ENCODE data around the gene PDZRN4.
"Not testable (repeated sequence)": the region's sequence is repeated elsewhere in the genome, so short reads cannot be mapped to it uniquely, and the experiment has no call there.

PDZRN4 gene

DNA sequence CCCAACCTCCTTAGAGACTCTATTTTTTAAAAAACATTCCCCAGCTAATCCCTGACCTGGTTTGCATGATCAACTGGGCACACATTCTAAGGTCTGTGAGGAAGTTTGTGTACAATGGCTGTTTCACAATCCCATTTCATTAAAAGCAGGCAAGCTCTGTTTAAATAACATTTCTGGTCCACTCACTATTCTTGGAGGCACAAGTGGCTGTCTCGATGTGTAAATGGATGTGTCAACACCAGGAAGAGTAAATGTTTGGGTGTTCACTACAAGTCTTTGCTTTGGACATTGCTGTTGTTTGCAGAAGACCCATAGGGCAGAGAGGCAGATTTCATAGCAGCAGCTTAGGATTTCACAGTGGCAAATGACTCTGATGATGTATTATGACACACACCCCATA is 98.3 kb downstream of the PDZRN4 start:
- no peak for DNase-seq (ENCODE audit: low read depth)

DNA sequence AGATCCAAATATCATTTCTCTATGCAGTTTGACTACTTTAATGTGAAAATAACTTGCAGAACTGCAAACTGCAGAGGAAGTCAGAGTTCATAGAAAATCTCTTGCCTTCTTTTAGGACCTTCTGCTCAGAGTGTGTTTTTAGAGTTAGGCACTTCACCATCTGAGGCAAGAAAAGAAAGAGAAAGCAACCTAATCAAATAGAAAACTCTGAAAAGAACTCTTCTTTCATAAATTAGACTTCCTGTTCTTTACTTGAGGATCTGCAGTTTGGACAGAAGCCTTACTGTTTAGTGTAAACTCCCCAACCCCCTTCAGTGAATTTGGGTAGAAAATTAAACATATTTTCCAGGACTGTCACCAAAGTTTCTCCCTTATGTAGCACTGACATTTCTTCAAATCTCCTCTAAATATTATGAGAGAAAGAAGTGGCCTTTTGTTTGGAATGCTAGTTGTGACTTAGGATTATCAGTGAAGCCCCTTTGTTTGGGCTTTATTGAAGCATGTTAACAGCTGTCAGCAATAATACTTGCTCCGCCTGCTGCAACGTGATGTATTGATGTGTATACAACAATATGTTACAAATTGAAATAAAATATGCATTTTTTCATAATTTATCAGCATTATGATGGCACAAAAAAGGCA is 99.5 kb downstream of the PDZRN4 start:
- DNase-seq (ENCODE audit: low read depth): no peak

DNA sequence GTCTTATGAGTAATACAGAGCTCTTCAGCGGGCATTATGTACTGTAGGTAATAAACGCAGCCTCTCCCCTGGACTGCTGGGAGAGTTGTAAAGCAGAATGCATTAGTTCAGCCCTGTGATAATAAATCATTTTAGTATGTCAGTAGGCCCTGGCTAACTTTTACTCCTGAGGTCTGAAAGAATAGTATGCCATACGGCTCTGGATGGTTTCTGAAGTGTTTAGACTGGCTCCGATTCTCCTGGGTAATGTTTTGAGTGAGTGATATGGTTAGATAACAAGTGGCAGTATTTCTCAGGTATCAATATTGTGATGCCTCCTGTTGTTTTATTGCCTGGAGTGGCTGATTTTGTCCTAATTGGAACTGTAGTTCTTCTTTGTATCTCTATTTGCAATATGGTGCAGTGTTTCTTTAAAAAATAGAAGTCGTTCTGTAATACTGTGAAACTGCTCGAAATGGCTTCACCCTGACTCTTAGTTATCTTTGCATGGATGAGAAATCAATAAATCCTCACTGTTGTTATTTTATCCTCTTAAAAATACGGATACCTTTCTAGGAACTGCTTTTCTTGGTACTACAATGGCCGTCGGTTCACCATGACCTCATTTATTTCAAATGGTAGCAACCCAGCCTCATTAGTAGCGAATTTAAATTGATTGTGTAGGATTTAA is 100.2 kb downstream of the PDZRN4 start:
- DNase-seq (ENCODE audit: low read depth): no peak

DNA sequence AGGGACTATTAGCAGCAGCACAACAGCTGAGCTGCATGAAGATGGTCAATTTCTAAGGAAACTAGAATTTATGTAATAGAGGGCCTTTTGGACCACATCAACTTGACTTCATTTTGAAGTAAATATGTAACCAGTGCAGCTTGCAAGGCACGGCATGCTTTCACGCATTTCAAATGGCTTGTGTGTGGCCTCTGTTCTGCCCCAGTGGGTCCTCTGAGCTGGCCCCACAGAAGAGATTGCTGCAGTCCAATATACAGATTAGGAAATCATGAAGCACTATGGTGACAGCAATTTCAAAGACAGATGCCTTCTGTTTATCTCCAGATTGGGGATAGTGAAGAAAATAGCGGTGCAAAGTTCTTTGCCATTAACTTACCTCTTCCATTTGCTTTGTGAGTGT is 101.4 kb downstream of the PDZRN4 start:
- DNase-seq (ENCODE audit: low read depth): no peak

DNA sequence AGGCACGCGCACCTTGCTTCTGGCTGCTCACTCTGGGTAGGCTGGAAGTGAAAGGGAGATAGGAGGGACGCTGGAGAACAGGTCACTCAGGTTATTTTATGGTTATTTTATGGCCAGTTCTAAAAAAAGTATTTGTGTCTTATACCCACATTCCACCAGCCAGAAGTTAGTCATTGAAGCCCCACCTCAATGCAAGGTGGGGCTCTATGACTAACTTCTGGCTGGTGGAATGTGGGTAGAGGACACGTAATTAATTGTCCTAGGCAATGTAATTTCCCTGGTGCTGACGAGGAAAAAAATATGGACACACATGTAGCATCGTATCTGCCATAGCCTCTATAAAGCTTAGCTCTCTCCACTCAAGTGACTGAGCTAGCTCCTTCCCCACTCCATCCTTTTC is 104.9 kb downstream of the PDZRN4 start:
- DNase-seq (ENCODE audit: low read depth): no peak

DNA sequence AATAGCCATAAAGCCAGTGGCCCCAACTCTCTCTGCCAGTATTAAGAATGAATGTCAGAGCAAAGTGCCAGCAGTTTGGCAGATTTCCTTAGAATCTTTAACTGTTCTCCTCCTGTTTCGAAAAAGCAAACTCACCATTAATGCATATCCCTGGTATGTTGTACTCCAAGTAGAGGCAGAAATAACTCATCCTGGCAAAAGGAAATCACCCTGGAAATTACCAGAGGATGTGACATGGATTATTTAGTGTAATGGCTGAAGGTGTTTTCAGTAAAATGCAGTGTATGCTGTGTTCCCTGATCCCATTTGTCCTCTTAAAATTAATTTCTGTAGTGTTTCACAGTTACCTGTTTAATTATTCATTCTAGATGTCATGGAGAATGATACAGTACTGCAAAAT is 105.3 kb downstream of the PDZRN4 start:
- DNase-seq (ENCODE audit: low read depth): no peak

DNA sequence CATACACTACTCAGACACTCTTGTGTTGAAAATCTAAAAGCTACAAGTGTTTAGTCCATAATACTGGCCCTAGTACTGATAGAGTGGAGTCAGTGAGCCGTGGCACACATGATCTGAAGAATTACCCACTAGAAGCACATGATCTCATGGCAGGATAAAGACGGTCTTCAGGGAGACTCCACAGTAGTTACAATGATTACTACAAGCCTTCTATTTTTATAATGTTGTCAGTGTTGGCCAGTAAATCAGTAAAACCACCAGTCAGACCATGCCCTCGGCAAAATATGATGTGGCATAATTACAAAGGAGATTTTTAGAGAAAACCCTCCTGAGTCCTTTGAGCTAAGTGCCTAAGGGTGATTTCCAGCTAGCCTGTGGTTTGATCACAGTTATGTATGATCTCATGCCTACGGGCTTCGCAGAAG is 114.9 kb downstream of the PDZRN4 start:
- peak; percentile 9 for DNase-seq (ENCODE audit: low read depth)

DNA sequence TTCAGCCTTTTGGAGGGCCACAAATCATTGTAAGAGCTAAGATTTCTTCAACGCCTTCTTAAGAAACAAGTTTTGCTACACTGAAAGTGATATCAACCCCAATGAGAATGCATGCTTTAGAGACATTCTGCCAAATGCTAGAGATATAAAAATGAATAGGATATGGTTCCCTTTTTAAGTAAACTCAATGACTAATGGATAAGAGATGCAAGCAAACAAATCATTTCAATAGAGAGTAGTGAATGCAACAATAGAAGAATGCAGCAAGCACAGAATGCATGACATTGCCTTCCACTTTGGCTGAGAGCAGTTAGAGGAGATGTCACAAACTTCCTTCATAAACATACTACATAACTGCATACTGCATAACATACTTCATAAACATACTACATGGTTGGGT is 116.4 kb downstream of the PDZRN4 start:
- DNase-seq (ENCODE audit: low read depth): no peak

DNA sequence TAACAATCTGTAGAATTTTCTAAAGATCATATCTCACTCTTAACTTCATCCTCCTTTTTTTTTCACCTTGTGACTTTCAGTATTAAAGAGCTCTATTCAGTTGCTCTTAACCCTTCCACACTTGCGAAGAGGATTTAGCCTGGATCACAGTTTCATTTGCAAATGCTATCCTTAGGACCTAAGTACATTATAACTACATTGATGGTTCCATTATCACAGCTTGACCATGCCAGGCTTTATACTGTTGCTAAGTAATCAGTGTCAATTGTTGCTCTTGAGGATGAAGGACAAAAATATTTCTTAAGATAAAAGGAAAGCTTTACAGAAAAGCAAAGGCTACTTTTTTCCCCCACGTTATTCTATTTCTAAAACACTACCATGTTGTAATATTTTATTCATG is 122.2 kb downstream of the PDZRN4 start:
- DNase-seq (ENCODE audit: low read depth): no peak

DNA sequence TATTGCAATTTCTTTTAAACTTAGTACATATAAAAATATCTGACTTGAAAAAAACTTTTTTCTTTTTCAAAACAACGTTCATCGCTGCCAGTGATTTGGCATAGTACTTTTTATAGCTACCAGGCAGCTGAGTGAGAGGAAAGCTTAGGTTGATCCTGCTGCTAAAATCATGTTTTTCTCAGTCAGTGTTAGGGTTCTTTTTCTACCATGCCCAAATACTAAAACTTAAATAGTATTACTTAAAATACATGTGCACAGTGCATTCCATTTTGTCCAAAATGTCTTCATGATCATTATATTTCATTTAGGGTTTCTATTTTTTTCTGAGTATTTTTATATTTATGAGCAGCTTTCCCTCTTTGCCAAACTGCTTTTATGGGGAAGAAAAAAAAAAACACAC is 123.8 kb downstream of the PDZRN4 start:
- DNase-seq (ENCODE audit: low read depth): no peak

DNA sequence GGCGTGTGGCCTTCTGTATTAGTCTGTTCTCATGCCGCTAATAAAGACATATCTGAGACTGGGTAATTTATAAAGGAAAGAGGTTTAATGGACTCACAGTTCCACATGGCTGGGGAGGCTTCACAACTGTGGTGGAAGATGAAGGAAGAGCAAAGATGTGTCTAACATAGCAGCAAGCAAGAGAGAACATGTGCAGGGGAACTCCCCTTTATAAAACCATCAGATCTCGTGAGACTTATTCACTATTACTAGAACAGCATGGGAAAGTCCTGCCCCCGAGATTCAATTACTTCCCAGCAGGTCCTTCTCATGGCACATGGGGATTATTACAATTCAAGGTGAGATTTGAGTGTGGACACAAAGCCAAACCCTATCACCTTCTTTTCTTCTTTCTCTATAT is 124.3 kb downstream of the PDZRN4 start:
- DNase-seq (ENCODE audit: low read depth): not testable (repeated sequence)

DNA sequence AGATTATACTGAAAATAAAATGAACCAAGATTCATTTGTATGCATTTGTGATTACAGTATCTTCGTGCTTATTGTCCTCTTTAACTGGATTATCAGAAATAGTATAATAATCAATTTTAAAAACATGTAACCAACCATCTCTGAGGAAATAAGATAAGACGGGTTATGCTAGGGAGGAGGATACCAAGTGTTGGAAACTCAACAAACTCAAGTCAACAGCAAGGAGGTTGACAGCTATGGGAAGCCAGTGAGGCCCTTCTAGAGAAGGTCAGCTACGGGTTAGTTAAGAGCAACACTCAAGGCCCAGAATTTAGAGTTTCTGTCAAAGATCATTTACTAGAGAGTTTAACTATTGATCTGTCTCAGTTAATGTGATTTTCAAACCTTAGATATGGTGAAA is 137.2 kb downstream of the PDZRN4 start:
- no peak for DNase-seq (ENCODE audit: low read depth)

DNA sequence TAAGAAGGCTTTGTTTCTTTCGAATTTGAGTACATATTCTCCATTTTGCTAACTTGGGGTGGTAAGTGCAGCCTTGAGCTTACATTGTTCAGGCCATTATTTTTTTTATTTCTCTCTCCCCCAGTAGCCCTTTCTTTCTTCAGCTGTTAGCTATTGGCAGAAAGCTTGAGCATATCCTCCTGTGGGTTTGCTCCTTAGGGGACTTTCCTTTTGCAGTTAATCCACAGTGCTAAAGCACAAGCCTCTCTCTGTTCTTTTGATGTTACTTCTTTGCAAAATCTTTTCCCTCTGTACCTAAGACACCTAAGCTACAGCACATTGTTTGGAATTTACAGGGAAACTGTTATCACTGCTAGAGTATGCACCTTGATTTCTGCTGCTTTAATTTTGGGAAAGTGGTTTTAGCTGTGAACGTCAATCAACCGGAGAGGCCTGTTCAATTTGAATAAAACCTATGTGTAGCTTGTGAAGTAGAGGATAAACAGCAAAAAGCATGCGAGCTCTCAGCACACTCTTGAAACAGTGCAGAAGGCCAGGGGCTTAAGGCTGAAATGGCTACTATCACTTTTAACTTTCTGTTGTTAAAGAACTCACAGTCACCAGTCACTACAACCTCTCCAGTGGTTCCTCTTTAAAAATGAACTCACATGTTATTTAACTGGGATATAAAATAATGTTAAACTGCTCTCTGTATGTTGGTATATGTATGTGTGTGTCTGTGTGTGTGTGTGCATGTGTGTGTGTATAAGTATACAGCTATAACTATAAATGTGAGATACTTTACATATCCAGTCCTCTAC is 139.2 kb downstream of the PDZRN4 start:
- DNase-seq (ENCODE audit: low read depth): no peak

DNA sequence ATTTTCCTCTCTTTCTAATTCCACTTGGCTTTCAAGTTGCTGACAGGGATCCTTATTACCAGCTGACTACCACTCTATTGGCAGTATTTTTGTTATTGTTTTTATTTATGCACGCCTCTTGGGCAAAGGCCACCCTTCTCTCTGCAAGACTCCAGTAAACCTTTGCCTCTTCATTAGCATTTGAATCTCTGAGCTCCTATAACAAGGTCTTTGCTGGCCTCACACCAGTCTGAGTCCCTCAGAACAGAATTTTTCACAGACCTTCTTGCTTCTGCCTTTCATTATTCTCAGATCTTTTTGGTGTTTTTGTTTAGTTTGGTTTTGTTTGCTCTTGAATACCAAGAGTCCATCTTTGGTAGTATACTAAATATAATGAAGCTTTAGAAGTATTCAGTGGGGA is 145.9 kb downstream of the PDZRN4 start:
- DNase-seq (ENCODE audit: low read depth): no peak

DNA sequence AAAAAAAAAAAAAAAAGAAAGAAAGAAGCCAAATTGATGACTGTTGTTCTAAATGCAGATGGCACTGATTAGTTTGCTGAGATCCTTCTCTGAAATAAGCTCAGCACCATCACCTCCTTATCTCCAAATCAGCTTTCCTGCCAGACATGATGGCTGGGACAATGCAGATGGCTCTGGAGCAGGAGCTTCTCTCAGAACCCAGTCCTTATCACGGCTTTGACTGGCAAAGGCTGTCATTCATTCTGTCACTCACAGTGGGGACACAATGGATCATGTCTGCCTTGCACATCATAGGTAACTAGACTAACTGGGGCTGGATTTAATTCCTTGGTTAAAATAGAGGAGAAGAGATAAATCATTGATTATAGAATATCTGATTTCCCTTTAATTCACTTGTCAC is 146.3 kb downstream of the PDZRN4 start:
- no peak for DNase-seq (ENCODE audit: low read depth)

DNA sequence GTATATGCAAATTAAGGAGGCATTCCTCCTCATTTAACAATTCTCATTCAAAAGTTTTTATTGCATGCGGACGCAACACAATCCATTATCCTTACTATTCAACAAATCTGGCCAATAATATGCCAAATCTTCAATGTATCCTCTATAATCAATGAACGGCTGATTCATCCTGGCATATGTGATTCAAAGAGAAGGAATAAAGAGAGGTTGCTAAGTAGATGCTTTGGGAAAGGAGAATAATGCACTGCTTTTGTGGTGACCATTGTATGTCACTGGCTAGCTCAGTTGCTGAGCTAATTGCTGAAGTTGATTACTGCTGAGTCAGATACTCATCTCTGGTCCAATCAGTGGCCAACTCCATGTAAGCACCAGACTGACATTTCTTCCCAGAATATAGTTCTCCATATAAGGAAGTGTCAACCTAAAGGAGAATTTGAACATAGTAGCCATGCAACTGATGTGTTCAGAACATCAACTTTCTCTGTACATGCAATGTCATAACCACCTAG is 148.0 kb downstream of the PDZRN4 start:
- no peak for DNase-seq (ENCODE audit: low read depth)

DNA sequence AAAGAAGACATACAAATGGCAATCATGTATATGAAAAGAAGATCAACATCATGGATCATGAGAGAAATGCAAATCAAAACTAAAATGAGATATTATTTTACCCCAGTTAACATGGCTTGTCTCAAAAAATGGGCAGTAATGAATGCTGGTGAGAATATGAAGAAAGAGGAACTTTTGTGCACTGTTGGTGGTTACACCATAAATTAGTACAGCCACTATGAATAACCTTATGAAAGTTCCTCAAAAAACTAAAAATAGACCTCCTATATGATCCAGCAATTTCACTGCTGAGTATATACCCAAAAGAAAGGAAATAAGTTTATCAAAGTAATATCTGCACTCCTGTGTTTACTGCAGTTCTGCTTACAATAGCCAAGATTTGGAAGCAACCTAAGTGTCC is 151.7 kb downstream of the PDZRN4 start:
- DNase-seq (ENCODE audit: low read depth): no peak

DNA sequence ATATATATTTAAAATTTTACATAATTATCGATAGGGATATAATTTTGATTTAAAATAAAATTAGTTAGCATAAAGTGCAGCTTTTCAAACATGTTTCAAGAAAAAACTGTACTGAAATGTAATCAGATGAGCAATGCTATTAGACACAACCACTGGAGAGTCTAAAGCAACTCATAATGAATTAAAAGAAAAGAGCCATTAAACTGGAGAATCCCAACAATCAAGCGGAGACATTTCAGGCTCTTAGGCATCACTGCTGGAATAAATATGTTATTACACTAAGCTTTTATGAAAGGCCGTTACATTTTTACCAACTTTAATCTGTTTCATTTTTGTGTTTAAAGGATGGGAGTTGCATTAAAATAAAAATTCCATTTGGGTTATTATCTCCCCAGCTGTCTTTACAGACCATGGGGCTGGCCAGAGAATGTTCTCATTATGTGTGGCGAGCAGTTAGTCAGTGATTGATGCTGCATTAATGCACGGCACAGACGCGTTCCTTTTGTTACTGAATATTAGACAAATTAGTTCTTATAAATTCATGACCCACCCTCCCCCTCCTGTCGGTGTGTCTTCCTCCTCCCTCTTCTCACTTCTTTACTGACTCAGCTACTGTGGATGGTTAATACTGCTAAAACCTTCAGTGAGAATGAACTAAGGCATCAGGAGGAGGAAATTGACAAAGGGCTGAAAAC is 156.8 kb downstream of the PDZRN4 start:
- no peak for DNase-seq (ENCODE audit: low read depth)

DNA sequence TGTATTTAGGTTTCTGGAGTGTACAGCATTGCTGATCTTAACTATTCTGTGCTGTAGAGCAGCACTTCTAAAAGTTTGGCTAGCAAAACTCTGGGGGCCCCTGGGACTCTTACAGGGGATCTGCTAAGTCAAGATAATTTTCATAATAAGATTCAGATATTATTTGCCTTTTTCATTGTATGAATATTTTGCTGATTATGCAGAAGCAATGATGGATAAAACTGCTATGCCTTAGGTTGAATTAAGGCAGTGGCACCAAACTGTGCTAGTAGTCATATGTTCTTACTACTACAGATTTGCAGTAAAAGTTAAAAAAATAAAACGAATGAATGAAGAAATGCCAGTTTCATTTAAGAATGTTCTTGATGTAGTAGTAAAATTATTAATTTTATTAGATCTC is 160.1 kb downstream of the PDZRN4 start:
- DNase-seq (ENCODE audit: low read depth): no peak

DNA sequence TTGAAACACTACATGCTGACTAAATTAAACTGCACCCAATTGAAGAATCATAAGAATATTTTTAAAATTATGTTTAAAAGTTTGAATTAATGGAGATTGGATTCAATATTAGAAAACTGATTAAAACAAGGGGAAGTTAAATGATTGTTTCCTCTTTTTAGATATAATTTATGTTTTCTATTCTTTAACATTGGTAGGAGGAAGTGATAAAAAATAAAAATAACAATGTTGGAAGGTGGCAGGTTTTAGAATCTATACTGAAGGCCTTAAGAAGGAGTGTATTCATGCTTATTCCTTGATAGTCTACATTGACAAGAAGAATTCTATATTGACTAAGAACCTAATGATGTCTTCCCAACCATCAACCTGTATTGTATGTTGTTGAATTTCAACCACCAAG is 168.1 kb downstream of the PDZRN4 start:
- no peak for DNase-seq (ENCODE audit: low read depth)

DNA sequence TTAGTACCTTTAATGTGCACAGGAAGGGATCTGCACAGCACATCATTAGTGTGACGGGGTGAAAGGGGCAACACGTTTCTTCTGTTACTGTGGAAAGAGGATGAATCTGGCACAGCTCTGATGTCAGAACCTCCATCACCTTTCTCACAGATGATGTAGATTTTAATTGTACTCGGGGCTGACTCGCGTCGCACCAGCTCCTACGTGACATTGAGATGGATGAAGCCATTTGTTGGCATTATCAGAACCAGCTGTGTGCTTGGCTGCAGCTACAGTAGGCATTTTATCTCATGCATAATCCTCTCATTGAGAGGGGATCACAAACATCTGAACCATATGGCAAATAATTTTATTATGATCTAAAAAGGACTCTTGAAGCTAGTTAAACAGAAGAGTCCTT is 173.6 kb downstream of the PDZRN4 start:
- DNase-seq (ENCODE audit: low read depth): no peak

DNA sequence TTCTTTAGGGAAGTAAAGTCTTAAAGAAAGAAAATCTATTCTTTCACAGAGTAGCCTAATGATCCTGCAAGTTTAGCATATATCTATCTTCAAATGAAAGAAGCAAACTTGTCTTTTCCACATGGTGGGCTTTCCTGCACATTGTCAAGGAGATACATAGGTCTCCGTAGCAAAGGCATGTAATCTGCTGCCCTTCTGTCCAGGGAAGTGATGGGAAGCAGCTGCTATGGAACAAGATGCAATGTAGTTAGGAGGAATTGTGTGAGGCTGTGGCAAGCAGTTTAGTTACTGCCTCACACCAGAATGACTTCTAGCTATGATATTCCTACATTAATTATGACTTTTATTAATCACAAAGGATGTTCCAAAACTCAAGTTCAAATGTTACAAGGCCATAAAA is 174.4 kb downstream of the PDZRN4 start:
- DNase-seq (ENCODE audit: low read depth): no peak

DNA sequence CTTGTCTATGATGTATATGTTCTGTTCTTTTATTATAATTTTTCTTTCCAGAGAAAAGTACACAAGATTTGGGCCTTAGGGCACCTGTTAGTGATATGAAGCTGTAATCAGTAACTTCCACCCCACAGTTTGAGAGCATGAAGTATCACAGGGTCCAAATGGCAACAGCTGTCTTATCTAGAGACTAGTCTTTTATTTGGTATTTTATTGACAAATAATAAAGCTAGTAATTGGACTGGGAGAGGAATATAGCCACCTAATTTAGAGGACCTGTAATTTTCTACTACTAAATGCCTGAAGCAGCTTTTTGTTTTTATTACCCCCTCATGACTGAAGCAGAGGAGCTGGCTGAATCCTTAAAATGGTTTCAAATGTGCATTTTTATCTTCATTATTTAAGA is 174.8 kb downstream of the PDZRN4 start:
- no peak for DNase-seq (ENCODE audit: low read depth)
